ENCODE data around the gene BRINP1. TPM values are rescaled to one million over a fixed set of nuclear protein-coding genes. Genes with fewer than 3 reads are reported as not detected.
"Not testable (repeated sequence)": the region's sequence is repeated elsewhere in the genome, so short reads cannot be mapped to it uniquely, and the experiment has no call there.

BRINP1 gene
- polyA plus RNA-seq, 3 donors from 2014 or later: not detected

GRCh38 chr9:119180897-119181296 lies 188.3 kb downstream of the BRINP1 start:
- Mint-ChIP-seq H3K36me3 (no peaks in the 10 kb centered on the region), H3K27me3 (ENCODE audit: low read depth in 3 of 3) (no peaks in the 10 kb centered on the region), H3K4me3 (no peak overlapping the region), H3K4me1 (no peaks in the 10 kb centered on the region), H3K9me3 (peaks cover 0 to 17% (median 4%) of the 10 kb centered on the region in 6 donors), H3K27ac (no peak overlapping the region)
- no peak for DNase-seq

GRCh38 chr9:119179701-119180100 lies 189.5 kb downstream of the BRINP1 start:
- Mint-ChIP-seq H3K27me3 (ENCODE audit: low read depth in 3 of 3) (no peaks in the 10 kb centered on the region), H3K4me1 (no peaks in the 10 kb centered on the region), H3K27ac (no peak overlapping the region), H3K9me3 (peaks cover 0 to 20% (median 2%) of the 10 kb centered on the region in 6 donors), H3K4me3 (no peak overlapping the region), H3K36me3 (no peaks in the 10 kb centered on the region)
- DNase-seq: no peak

- H3K4me1 Mint-ChIP-seq: no peaks in the 10 kb centered on the region
- H3K27me3 Mint-ChIP-seq (ENCODE audit: low read depth in 3 of 3): no peaks in the 10 kb centered on the region
- no peak overlapping the region for H3K4me3 Mint-ChIP-seq
- no peak for DNase-seq
- H3K9me3 Mint-ChIP-seq: peaks cover 0 to 12% (median 2%) of the 10 kb centered on the region in 6 donors
- no peak overlapping the region for H3K27ac Mint-ChIP-seq
- no peaks in the 10 kb centered on the region for H3K36me3 Mint-ChIP-seq
Observed at GRCh38 chr9:119177196-119177595, 192.0 kb downstream of the BRINP1 start.

- DNase-seq: no peak
- Mint-ChIP-seq H3K4me3 (no peak overlapping the region), H3K36me3 (no peaks in the 10 kb centered on the region), H3K4me1 (no peaks in the 10 kb centered on the region), H3K27ac (no peak overlapping the region), H3K9me3 (peaks cover 0 to 8% (median 2%) of the 10 kb centered on the region in 6 donors), H3K27me3 (ENCODE audit: low read depth in 3 of 3) (no peaks in the 10 kb centered on the region)
Observed at GRCh38 chr9:119175581-119175980, 193.7 kb downstream of the BRINP1 start.

DNA sequence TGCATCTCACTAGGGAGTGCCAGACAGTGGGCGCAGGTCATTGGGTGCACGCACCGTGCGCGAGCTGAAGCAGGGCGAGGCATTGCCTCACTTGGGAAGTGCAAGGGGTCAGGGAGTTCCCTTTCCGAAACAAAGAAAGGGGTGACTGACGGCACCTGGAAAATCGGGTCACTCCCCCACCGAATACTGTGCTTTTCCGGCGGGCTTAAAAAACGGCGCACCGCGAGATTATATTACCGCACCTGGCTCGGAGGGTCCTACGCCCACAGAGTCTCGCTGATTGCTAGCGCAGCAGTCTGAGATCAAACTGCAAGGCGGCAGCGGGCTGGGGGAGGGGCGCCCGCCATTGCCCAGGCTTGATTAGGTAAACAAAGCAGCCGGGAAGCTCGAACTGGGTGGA lies 200.0 kb downstream of the BRINP1 start:
- H3K27me3 Mint-ChIP-seq (ENCODE audit: low read depth in 3 of 3); H3K4me1 Mint-ChIP-seq; DNase-seq; H3K36me3 Mint-ChIP-seq; H3K4me3 Mint-ChIP-seq; H3K27ac Mint-ChIP-seq: not testable (repeated sequence)
- peaks cover 0 to 14% (median 5%) of the 10 kb centered on the region in 6 donors for H3K9me3 Mint-ChIP-seq

- Mint-ChIP-seq H3K9me3 (peaks cover 0 to 14% (median 5%) of the 10 kb centered on the region in 6 donors), H3K27ac (no peak overlapping the region), H3K36me3 (no peaks in the 10 kb centered on the region), H3K27me3 (ENCODE audit: low read depth in 3 of 3) (peaks cover 0 to 2% (median 0%) of the 10 kb centered on the region in 3 donors), H3K4me1 (no peaks in the 10 kb centered on the region), H3K4me3 (no peak overlapping the region)
- no peak for DNase-seq
Observed at GRCh38 chr9:119167876-119168275, 201.4 kb downstream of the BRINP1 start.

DNA sequence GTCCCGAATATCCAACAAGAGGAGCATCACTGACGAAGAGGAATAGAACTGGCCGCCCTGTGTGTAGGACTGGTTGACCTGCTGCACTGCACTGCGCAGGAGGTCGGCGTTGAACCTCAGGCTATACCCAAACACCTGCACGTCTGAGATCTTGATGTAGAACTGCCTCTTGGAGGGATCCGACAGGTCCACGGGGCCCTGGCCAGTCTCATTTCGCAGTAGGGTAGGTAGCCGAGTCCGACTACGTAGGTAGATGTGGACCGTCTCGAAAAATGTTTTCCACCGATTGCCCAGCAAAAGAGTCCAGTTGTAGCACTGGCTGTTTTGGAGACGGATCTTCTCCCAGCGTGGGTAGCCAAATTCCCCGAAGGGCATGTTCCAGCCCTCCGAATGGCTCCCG lies 202.0 kb downstream of the BRINP1 start:
- H3K27me3 Mint-ChIP-seq (ENCODE audit: low read depth in 3 of 3): peaks cover 0 to 2% (median 0%) of the 10 kb centered on the region in 3 donors
- no peaks in the 10 kb centered on the region for H3K4me1 Mint-ChIP-seq
- peaks cover 0 to 14% (median 5%) of the 10 kb centered on the region in 6 donors for H3K9me3 Mint-ChIP-seq
- no peak overlapping the region for H3K27ac Mint-ChIP-seq
- no peak for DNase-seq
- H3K36me3 Mint-ChIP-seq: no peaks in the 10 kb centered on the region
- no peak overlapping the region for H3K4me3 Mint-ChIP-seq

DNA sequence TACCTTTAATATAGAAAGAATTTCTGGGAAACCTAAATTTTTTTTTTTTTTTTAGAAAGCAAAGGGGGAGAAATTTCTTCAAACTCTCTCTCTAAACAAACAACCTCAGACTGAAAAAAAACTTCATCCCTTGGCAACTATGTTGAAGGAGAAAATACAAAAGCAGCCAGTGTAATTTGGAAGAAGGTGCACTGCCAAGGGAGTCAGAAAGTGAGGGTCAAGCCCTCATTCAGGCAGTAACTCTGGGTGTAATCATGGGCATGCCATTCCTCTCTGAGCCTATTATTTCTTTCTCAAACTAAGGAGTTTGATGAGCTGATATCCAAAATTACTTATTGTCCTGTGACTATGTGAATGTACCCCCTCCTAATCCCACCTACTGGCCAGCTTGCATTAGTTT lies 203.1 kb downstream of the BRINP1 start:
- no peaks in the 10 kb centered on the region for H3K4me1 Mint-ChIP-seq
- no peak overlapping the region for H3K4me3 Mint-ChIP-seq
- H3K27me3 Mint-ChIP-seq (ENCODE audit: low read depth in 3 of 3): peaks cover 0 to 2% (median 0%) of the 10 kb centered on the region in 3 donors
- DNase-seq: no peak
- peaks cover 0 to 14% (median 5%) of the 10 kb centered on the region in 6 donors for H3K9me3 Mint-ChIP-seq
- no peaks in the 10 kb centered on the region for H3K36me3 Mint-ChIP-seq
- no peak overlapping the region for H3K27ac Mint-ChIP-seq

DNA sequence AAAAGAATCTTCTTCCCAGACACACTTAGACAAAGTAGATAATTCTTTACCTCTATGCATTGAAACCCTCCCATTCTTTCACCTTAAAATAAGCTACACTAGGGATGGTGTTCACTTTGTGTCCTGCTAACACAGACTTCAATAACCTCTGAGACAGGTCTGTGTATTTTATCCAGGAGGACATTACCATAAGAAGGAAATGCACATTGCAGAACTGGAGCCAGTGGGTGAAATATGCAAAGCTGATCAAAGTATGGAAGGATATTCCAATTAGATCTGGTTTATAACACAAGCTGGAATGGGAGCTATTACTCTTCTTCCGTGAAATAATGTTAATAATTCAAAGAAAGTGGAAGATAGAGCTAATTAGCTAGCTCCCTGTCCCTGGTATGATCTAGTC lies 204.1 kb downstream of the BRINP1 start:
- H3K36me3 Mint-ChIP-seq: no peaks in the 10 kb centered on the region
- no peak overlapping the region for H3K4me3 Mint-ChIP-seq
- peaks cover 0 to 14% (median 5%) of the 10 kb centered on the region in 6 donors for H3K9me3 Mint-ChIP-seq
- peaks cover 0 to 2% (median 0%) of the 10 kb centered on the region in 3 donors for H3K27me3 Mint-ChIP-seq (ENCODE audit: low read depth in 3 of 3)
- H3K27ac Mint-ChIP-seq: no peak overlapping the region
- no peaks in the 10 kb centered on the region for H3K4me1 Mint-ChIP-seq
- no peak for DNase-seq

DNA sequence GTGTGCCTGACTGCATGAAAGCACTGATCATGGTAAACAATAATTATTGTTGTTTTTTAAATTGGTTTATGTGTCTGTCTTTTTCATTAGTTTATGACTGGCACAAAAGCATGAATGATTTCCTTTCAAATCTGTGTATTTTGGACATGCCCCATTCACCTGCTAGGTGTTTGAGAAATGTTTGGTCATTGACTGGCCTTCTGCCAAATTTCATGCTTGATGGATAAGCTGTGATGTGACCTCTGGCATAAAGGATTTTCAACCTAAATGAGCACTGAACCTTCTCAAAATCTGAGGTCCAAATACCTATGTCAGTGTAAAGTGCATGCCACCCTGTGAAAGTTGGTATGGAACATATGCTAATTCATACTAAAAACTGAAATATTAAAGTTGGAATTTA lies 204.5 kb downstream of the BRINP1 start:
- Mint-ChIP-seq H3K36me3 (no peaks in the 10 kb centered on the region), H3K27ac (no peak overlapping the region), H3K4me3 (no peak overlapping the region), H3K9me3 (peaks cover 0 to 14% (median 5%) of the 10 kb centered on the region in 6 donors), H3K27me3 (ENCODE audit: low read depth in 3 of 3) (peaks cover 0 to 2% (median 0%) of the 10 kb centered on the region in 3 donors), H3K4me1 (no peaks in the 10 kb centered on the region)
- no peak for DNase-seq

DNA sequence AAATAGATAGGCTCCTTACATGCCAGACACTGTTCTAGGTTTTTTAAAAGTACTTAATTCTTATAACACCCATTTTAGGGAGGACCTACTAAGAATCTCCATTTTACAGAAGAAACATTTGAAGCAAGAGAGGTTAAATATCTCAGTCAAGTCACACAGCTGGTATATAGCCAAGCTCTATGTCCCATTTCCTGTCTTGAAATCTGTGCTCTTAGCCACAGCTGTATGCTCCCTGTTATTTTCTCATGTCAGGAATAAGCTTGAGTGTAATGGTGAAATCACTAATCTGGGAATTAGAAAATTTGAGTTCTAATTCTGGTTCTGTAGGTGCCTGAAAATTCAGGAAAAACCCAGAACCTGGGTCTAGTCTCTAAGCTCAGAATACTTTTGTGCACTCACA lies 208.7 kb downstream of the BRINP1 start:
- peaks cover 0 to 2% (median 2%) of the 10 kb centered on the region in 3 donors for H3K27me3 Mint-ChIP-seq (ENCODE audit: low read depth in 3 of 3)
- no peak overlapping the region for H3K27ac Mint-ChIP-seq
- DNase-seq: no peak
- no peaks in the 10 kb centered on the region for H3K36me3 Mint-ChIP-seq
- H3K9me3 Mint-ChIP-seq: peaks cover 0 to 10% (median 1%) of the 10 kb centered on the region in 6 donors
- no peak overlapping the region for H3K4me3 Mint-ChIP-seq
- no peaks in the 10 kb centered on the region for H3K4me1 Mint-ChIP-seq

GRCh38 chr9:119159386-119159785 lies 209.8 kb downstream of the BRINP1 start:
- Mint-ChIP-seq H3K27ac (no peak overlapping the region), H3K4me1 (no peaks in the 10 kb centered on the region), H3K36me3 (no peaks in the 10 kb centered on the region), H3K4me3 (no peak overlapping the region), H3K9me3 (peaks cover 0 to 17% (median under 1%) of the 10 kb centered on the region in 6 donors), H3K27me3 (ENCODE audit: low read depth in 3 of 3) (peaks cover 0 to 2% (median 2%) of the 10 kb centered on the region in 3 donors)
- no peak for DNase-seq

GRCh38 chr9:119157196-119157595 lies 212.0 kb downstream of the BRINP1 start:
- Mint-ChIP-seq H3K36me3 (no peaks in the 10 kb centered on the region), H3K9me3 (peaks cover 0 to 17% (median under 1%) of the 10 kb centered on the region in 6 donors), H3K27ac (no peak overlapping the region), H3K4me3 (no peak overlapping the region), H3K27me3 (ENCODE audit: low read depth in 3 of 3) (peaks cover 0 to 2% (median 2%) of the 10 kb centered on the region in 3 donors), H3K4me1 (no peaks in the 10 kb centered on the region)
- DNase-seq: no peak

- DNase-seq: no peak
- Mint-ChIP-seq H3K4me1 (no peaks in the 10 kb centered on the region), H3K27me3 (ENCODE audit: low read depth in 3 of 3) (peaks cover 0 to 2% (median 2%) of the 10 kb centered on the region in 3 donors), H3K36me3 (no peaks in the 10 kb centered on the region), H3K9me3 (peaks cover 0 to 17% (median under 1%) of the 10 kb centered on the region in 6 donors), H3K4me3 (no peak overlapping the region), H3K27ac (no peak overlapping the region)
Observed at GRCh38 chr9:119156354-119156753, 212.9 kb downstream of the BRINP1 start.

DNA sequence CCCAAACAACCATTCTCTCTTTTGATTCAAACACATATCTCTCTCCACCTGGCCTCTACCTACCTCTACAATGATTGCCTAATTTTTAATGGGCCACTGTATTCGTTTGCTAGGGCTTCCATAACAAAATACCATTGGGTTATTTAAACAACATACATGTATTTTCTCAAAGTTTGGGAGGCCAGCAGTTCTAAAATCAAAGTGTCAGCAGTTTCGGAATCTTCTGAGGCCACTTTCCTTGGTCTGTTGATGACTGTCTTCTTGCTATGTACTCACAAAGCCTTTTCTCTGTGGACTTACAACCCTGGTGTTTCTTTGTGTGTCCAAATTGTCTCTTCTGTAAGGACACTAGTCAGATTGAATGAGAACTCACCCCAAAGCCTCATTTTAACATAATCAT lies 214.7 kb downstream of the BRINP1 start:
- H3K4me1 Mint-ChIP-seq: no peaks in the 10 kb centered on the region
- no peak overlapping the region for H3K4me3 Mint-ChIP-seq
- DNase-seq: no peak
- H3K9me3 Mint-ChIP-seq: peaks cover 0 to 17% (median 2%) of the 10 kb centered on the region in 6 donors
- H3K36me3 Mint-ChIP-seq: no peaks in the 10 kb centered on the region
- H3K27ac Mint-ChIP-seq: no peak overlapping the region
- peaks cover 0 to 2% (median 2%) of the 10 kb centered on the region in 3 donors for H3K27me3 Mint-ChIP-seq (ENCODE audit: low read depth in 3 of 3)
